ENCODE data around the gene ISCU. TPM values are rescaled to one million over a fixed set of nuclear protein-coding genes. Genes with fewer than 3 reads are reported as not detected.
A peak's percentile ranks its signal among the peaks of the same experiment; 100 is the strongest.

The ISCU gene
- total and polyA plus RNA-seq, 9 of the 15 experiments (the other 6 are each of a cell fraction or from before 2014, with no cell fraction given) = 15.9 to 92.5 (median 77.3) TPM

DNA sequence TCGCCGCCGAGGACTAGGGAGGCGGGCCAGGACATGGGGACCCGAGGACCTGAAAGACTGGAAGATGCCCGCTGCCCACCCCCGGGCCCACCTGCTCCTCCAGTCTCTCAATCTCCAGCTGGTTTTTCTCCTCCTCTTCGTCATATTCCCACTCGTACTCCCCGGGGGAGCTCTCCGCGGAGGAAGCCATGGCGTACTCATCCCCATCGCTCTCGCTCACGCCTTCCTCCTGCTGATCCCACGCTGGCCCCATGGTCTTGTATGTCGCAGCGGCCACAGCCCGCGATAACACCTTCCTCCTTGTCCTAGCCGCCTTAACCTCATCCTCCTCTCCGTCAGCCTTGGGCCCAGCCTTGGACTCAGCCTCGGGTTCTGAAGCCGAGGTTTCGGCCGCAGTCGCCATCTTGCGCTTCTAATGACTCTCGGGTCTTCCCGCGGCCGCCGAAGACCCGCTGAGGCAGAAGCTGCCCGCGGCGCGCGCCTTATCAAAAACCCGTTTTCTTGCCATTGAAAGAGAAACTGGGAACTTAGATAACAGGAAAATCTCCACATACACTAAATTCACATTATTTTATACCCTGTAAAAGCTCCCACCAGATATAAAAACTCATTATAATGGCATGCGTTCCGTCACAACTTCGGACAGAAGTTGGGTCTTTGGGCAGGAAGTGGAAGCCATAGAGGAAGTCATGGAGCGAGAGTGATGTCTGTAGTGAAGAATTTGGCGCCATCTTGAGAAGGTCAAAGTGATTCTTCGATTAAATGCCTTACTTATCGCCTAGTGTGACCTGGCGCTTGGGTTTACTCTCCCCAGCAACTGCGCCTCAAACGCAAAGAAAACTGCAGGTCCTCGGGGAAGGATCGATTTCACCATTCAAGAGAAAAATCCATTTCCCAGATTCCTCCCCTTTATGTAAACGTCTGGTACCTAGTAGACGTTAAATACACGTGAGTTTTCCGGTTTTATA, 1.4 kb upstream of the ISCU start, which contains the start of gene SART3 (continued):
- TF ChIP-seq, protein P1, sequence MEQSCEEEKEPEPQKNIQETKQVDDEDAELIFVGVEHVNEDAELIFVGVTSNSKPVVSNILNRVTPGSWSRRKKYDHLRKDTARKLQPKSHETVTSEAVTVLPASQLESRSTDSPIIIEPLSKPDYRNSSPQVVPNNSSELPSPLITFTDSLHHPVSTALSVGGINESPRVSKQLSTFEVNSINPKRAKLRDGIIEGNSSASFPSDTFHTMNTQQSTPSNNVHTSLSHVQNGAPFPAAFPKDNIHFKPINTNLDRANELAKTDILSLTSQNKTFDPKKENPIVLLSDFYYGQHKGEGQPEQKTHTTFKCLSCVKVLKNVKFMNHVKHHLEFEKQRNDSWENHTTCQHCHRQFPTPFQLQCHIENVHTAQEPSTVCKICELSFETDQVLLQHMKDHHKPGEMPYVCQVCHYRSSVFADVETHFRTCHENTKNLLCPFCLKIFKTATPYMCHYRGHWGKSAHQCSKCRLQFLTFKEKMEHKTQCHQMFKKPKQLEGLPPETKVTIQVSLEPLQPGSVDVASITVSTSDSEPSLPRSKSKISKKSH (CRISPR knock-in tag; IDR thresholded peaks at IDR 0.05) = no peak
- TF ChIP-seq KLF16 (IDR thresholded peaks at IDR 0.05) = no peak
- peak; percentile 71 for TF ChIP-seq MBD2 (IDR thresholded peaks at IDR 0.05; ENCODE audit: borderline replicate concordance, low read depth)
- TF ChIP-seq, protein P2, sequence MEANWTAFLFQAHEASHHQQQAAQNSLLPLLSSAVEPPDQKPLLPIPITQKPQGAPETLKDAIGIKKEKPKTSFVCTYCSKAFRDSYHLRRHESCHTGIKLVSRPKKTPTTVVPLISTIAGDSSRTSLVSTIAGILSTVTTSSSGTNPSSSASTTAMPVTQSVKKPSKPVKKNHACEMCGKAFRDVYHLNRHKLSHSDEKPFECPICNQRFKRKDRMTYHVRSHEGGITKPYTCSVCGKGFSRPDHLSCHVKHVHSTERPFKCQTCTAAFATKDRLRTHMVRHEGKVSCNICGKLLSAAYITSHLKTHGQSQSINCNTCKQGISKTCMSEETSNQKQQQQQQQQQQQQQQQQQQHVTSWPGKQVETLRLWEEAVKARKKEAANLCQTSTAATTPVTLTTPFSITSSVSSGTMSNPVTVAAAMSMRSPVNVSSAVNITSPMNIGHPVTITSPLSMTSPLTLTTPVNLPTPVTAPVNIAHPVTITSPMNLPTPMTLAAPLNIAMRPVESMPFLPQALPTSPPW (CRISPR knock-in tag; IDR thresholded peaks at IDR 0.05) = no peak
- TF ChIP-seq ASH1L (IDR thresholded peaks at IDR 0.05; ENCODE audit: borderline replicate concordance, low read depth, partially characterized antibody) = peak; percentile 76
- TF ChIP-seq ILK (tag; IDR thresholded peaks at IDR 0.05; ENCODE audit: borderline replicate concordance, low read depth) = no peak
- no peak for TF ChIP-seq RHOXF2B (CRISPR knock-in tag; conservative IDR thresholded peaks at IDR 0.05)
- no peak for TF ChIP-seq STAT5A (IDR thresholded peaks at IDR 0.05; ENCODE audit: borderline replicate concordance, low read length)
- TF ChIP-seq, protein P3, sequence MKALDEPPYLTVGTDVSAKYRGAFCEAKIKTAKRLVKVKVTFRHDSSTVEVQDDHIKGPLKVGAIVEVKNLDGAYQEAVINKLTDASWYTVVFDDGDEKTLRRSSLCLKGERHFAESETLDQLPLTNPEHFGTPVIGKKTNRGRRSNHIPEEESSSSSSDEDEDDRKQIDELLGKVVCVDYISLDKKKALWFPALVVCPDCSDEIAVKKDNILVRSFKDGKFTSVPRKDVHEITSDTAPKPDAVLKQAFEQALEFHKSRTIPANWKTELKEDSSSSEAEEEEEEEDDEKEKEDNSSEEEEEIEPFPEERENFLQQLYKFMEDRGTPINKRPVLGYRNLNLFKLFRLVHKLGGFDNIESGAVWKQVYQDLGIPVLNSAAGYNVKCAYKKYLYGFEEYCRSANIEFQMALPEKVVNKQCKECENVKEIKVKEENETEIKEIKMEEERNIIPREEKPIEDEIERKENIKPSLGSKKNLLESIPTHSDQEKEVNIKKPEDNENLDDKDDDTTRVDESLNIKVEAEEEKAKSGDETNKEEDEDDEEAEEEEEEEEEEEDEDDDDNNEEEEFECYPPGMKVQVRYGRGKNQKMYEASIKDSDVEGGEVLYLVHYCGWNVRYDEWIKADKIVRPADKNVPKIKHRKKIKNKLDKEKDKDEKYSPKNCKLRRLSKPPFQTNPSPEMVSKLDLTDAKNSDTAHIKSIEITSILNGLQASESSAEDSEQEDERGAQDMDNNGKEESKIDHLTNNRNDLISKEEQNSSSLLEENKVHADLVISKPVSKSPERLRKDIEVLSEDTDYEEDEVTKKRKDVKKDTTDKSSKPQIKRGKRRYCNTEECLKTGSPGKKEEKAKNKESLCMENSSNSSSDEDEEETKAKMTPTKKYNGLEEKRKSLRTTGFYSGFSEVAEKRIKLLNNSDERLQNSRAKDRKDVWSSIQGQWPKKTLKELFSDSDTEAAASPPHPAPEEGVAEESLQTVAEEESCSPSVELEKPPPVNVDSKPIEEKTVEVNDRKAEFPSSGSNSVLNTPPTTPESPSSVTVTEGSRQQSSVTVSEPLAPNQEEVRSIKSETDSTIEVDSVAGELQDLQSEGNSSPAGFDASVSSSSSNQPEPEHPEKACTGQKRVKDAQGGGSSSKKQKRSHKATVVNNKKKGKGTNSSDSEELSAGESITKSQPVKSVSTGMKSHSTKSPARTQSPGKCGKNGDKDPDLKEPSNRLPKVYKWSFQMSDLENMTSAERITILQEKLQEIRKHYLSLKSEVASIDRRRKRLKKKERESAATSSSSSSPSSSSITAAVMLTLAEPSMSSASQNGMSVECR (CRISPR knock-in tag; IDR thresholded peaks at IDR 0.05) = no peak
- TF ChIP-seq, protein P4, sequence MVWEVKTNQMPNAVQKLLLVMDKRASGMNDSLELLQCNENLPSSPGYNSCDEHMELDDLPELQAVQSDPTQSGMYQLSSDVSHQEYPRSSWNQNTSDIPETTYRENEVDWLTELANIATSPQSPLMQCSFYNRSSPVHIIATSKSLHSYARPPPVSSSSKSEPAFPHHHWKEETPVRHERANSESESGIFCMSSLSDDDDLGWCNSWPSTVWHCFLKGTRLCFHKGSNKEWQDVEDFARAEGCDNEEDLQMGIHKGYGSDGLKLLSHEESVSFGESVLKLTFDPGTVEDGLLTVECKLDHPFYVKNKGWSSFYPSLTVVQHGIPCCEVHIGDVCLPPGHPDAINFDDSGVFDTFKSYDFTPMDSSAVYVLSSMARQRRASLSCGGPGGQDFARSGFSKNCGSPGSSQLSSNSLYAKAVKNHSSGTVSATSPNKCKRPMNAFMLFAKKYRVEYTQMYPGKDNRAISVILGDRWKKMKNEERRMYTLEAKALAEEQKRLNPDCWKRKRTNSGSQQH (CRISPR knock-in tag; IDR thresholded peaks at IDR 0.05) = no peak
- TF ChIP-seq, protein P5, sequence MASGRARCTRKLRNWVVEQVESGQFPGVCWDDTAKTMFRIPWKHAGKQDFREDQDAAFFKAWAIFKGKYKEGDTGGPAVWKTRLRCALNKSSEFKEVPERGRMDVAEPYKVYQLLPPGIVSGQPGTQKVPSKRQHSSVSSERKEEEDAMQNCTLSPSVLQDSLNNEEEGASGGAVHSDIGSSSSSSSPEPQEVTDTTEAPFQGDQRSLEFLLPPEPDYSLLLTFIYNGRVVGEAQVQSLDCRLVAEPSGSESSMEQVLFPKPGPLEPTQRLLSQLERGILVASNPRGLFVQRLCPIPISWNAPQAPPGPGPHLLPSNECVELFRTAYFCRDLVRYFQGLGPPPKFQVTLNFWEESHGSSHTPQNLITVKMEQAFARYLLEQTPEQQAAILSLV (tag; IDR thresholded peaks at IDR 0.05) = no peak
- 0 out of 2 replicates have a peak, but pooled peaks have one; percentile 16 for TF ChIP-seq FOXM1 (IDR thresholded peaks at IDR 0.05; ENCODE audit: low read depth)
- no peak for TF ChIP-seq FOXM1 (CRISPR knock-in tag; IDR thresholded peaks at IDR 0.05; ENCODE audit: low read depth)
- no peak for TF ChIP-seq ZNF57 (CRISPR knock-in tag; IDR thresholded peaks at IDR 0.05)
- TF ChIP-seq, protein P6, sequence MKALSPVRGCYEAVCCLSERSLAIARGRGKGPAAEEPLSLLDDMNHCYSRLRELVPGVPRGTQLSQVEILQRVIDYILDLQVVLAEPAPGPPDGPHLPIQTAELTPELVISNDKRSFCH (CRISPR knock-in tag; IDR thresholded peaks at IDR 0.05) = no peak
- TF ChIP-seq, protein P6 (tag; IDR thresholded peaks at IDR 0.05) = peak; percentile 14; the same call in 1 of the 2 replicates
